Measurements from ENCODE around the gene CAMK1G. TPM values are rescaled to one million over a fixed set of nuclear protein-coding genes. Genes with fewer than 3 reads are reported as not detected.

CAMK1G gene
- polyA plus RNA-seq, 1 experiment: 2.1 TPM

- Histone ChIP-seq H3K27ac (ENCODE audit: low read depth, low read length) (no peak overlapping the region), H3K27me3 (ENCODE audit: control insufficient read depth, insufficient read depth, low read length) (no peaks in the 10 kb centered on the region), H3K4me3 (ENCODE audit: low read depth, low read length) (no peak overlapping the region), H3K9me3 (ENCODE audit: control insufficient read depth, insufficient read depth, low read length) (no peaks in the 10 kb centered on the region; the same call in 1 of the 2 replicates)
- ChIA-PET POLR2A (no interaction called here), CTCF (interaction anchor here (1.0 to 3.5 kb wide), 5 partner anchors 10 to 84 kb away, joined by 3 to 19 read pairs (median 4); no protein-coding TSS in a partner anchor)
- no peak for TF ChIP-seq CTCF (IDR thresholded peaks at IDR 0.05; ENCODE audit: low read depth, low read length)
- DNase-seq (ENCODE audit: low read depth, low spot score): no peak
Observed at GRCh38 chr1:209607795-209608178, 24.3 kb downstream of the CAMK1G start.

- DNase-seq (ENCODE audit: low read depth, low spot score): no peak
- ChIA-PET CTCF (interaction anchor here (0.8 to 3.5 kb wide), 7 partner anchors 10 to 139 kb away, joined by 3 to 19 read pairs (median 4); no protein-coding TSS in a partner anchor), POLR2A (no interaction called here)
Observed at GRCh38 chr1:209609041-209609790, 25.7 kb downstream of the CAMK1G start.

GRCh38 chr1:209609791-209610630 lies 26.5 kb downstream of the CAMK1G start:
- POLR2A ChIA-PET: no interaction called here
- DNase-seq (ENCODE audit: low read depth, low spot score): no peak
- no peaks in the 10 kb centered on the region; the same call in 1 of the 2 replicates for H3K9me3 ChIP-seq (ENCODE audit: control insufficient read depth, insufficient read depth, low read length)
- H3K27me3 ChIP-seq (ENCODE audit: control insufficient read depth, insufficient read depth, low read length): no peaks in the 10 kb centered on the region
- no peak overlapping the region for H3K4me3 ChIP-seq (ENCODE audit: low read depth, low read length)
- TF ChIP-seq CTCF (IDR thresholded peaks at IDR 0.05; ENCODE audit: low read depth, low read length): no peak
- CTCF ChIA-PET: interaction anchor here (1.6 to 1.8 kb wide), 3 partner anchors 8 to 44 kb away, joined by 4 to 6 read pairs (median 4); no protein-coding TSS in a partner anchor
- no peak overlapping the region for H3K27ac ChIP-seq (ENCODE audit: low read depth, low read length)

More at GRCh38 chr1:209609041-209609790, 25.7 kb downstream of the CAMK1G start:
- Histone ChIP-seq H3K4me3 (ENCODE audit: low read depth, low read length) (no peak overlapping the region), H3K9me3 (ENCODE audit: control insufficient read depth, insufficient read depth, low read length) (no peaks in the 10 kb centered on the region; the same call in 1 of the 2 replicates), H3K27me3 (ENCODE audit: control insufficient read depth, insufficient read depth, low read length) (no peaks in the 10 kb centered on the region), H3K27ac (ENCODE audit: low read depth, low read length) (no peak overlapping the region)
- TF ChIP-seq CTCF (IDR thresholded peaks at IDR 0.05; ENCODE audit: low read depth, low read length): no peak

GRCh38 chr1:209610631-209610905 lies 27.1 kb downstream of the CAMK1G start:
- H3K4me3 ChIP-seq (ENCODE audit: low read depth, low read length): no peak overlapping the region
- POLR2A ChIA-PET: no interaction called here
- TF ChIP-seq CTCF (IDR thresholded peaks at IDR 0.05; ENCODE audit: low read depth, low read length): no peak
- CTCF ChIA-PET: interaction anchor here (1.6 to 2.1 kb wide), 4 partner anchors 9 to 44 kb away, joined by 4 to 8 read pairs (median 5); no protein-coding TSS in a partner anchor
- H3K9me3 ChIP-seq (ENCODE audit: control insufficient read depth, insufficient read depth, low read length): no peaks in the 10 kb centered on the region; the same call in 1 of the 2 replicates
- no peaks in the 10 kb centered on the region for H3K27me3 ChIP-seq (ENCODE audit: control insufficient read depth, insufficient read depth, low read length)
- no peak overlapping the region for H3K27ac ChIP-seq (ENCODE audit: low read depth, low read length)
- DNase-seq (ENCODE audit: low read depth, low spot score): no peak

Measured in AG04450 (cell line).